ENCODE measurements around the gene NDUFS7.

DNA sequence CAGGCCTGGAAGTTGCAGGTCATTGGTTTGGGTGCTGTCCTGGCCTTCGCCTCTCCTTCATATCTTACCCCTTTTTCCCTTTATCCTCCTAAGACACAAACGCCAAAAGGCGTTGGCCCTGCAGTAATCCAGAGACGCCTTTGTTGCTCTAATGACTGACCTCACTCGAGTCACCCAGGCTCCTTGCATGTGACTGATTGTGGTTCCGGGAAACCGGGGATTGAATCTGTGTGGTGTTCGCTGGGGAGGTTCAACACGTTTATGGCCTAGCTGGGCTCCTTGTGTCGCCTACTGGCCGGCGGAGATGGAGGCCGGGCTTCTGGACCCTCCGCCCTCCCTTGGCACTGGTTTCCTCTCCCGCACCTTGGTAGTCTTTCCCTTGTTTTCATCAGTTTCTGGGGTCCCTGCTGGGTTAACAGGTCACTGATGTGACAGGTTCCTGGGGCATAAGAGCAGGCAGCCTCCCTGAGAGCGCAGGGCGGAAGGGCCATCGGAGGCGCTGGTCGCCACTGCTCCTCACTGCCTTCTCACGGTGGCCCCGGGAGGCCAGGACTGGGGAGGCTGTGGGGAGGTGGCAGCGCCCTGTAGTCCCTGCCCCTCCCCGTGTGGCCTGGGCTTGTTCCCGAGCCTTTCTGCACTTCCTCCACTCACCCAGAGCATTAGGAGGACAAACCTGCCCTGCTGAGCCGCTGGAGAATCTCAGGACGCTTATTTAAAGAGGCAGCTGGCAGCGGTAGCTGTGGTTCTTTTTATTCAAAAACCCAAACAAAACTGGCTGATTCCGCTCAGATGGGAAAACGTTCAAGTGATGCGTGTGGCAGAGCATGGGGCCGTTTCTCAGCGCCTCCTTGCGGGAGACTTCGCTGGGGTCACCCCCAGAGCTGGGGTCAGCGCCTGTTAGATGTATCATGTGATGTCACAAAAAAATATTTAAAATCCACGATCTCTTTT lies 18.1 kb upstream of the NDUFS7 start:
- TF ChIP-seq CTCF (IDR thresholded peaks at IDR 0.05 in 4 of 5, conservative IDR thresholded peaks at IDR 0.05 in 1 of 5) = no peak
- TF ChIP-seq POLR2A (IDR thresholded peaks at IDR 0.05) = no peak
